HG03103 (cell line): ENCODE results near the gene HNRNPA1.
"Not testable (repeated sequence)": the region's sequence is repeated elsewhere in the genome, so short reads cannot be mapped to it uniquely, and the experiment has no call there.

Experiments used
- ATAC-seq: cut with Tn5 transposase; IDR thresholded peaks from one replicate; pipeline ENCODE4 v1.9.1; 2021; ENCODE audit warnings: low read depth; ENCODE audit not compliant: unreplicated experiment

Gene HNRNPA1

GRCh38 chr12:54296393-54297099, 16.0 kb downstream of the HNRNPA1 start:
- ATAC-seq: no peak

- no peak for ATAC-seq
Measured at GRCh38 chr12:54298904-54299303, 18.4 kb downstream of the HNRNPA1 start.

GRCh38 chr12:54299515-54300224, 19.1 kb downstream of the HNRNPA1 start:
- no peak for ATAC-seq

- no peak for ATAC-seq
Measured at GRCh38 chr12:54300225-54300731, 19.8 kb downstream of the HNRNPA1 start.

- no peak for ATAC-seq
Measured at GRCh38 chr12:54300732-54301427, 20.4 kb downstream of the HNRNPA1 start, which contains the start of gene NFE2. Gene NFE2, minus strand, starts transcription at chr12:54301015. Its CDS starts 5,767 bp downstream, at chr12:54295248.

GRCh38 chr12:54301428-54302048, 21.0 kb downstream of the HNRNPA1 start:
- no peak for ATAC-seq

- ATAC-seq: no peak
Measured at GRCh38 chr12:54303640-54304039, 23.1 kb downstream of the HNRNPA1 start.

GRCh38 chr12:54304187-54304810, 23.8 kb downstream of the HNRNPA1 start:
- no peak for ATAC-seq

- ATAC-seq: no peak
Measured at GRCh38 chr12:54306925-54307741, 26.6 kb downstream of the HNRNPA1 start.

GRCh38 chr12:54311051-54311450, 30.5 kb downstream of the HNRNPA1 start:
- ATAC-seq: no peak

- ATAC-seq: not testable (repeated sequence)
Measured at GRCh38 chr12:54312309-54312708, 31.8 kb downstream of the HNRNPA1 start.

GRCh38 chr12:54321363-54321762, 40.8 kb downstream of the HNRNPA1 start:
- no peak for ATAC-seq

GRCh38 chr12:54324617-54325441, 44.3 kb downstream of the HNRNPA1 start, which contains the start of gene COPZ1:
Gene COPZ1, plus strand, starts transcription at chr12:54325131. Its CDS starts 33 bp downstream, at chr12:54325164.
- peak; percentile 96 for ATAC-seq

GRCh38 chr12:54325442-54326109, 45.0 kb downstream of the HNRNPA1 start:
- ATAC-seq: not testable (repeated sequence)

- no peak for ATAC-seq
Measured at GRCh38 chr12:54328595-54329337, 48.2 kb downstream of the HNRNPA1 start.

GRCh38 chr12:54329759-54330158, 49.2 kb downstream of the HNRNPA1 start:
- ATAC-seq: no peak

- ATAC-seq: no peak
Measured at GRCh38 chr12:54330442-54330841, 49.9 kb downstream of the HNRNPA1 start.
